ENCODE results near the gene STIP1. TPM values are rescaled to one million over a fixed set of nuclear protein-coding genes. Genes with fewer than 3 reads are reported as not detected.

STIP1 gene
- total RNA-seq, 1 donor from 2014 or later: 200 TPM

- Histone ChIP-seq H4K20me1 (ENCODE audit: insufficient read depth, low read length) (peaks cover 11% of the 10 kb centered on the region), H3K4me1 (ENCODE audit: insufficient read depth, low read length) (peaks cover 22% of the 10 kb centered on the region), H3K27ac (ENCODE audit: low read depth, low read length) (no peak overlapping the region), H2AFZ (ENCODE audit: low read depth, low read length) (no peak overlapping the region), H3K27me3 (ENCODE audit: insufficient read depth, low read length) (no peaks in the 10 kb centered on the region), H3K79me2 (ENCODE audit: insufficient read depth, low read length) (peaks cover 16% of the 10 kb centered on the region), H3K4me2 (ENCODE audit: low read length) (no peak overlapping the region), H3K9ac (ENCODE audit: low read length) (no peak overlapping the region), H3K4me3 (ENCODE audit: insufficient read depth, low read depth, low read length) (no peak overlapping the region), H3K9me3 (ENCODE audit: insufficient read depth, low read depth, low read length) (no peaks in the 10 kb centered on the region), H3K36me3 (ENCODE audit: insufficient read depth, low read length) (peaks cover 11% of the 10 kb centered on the region)
- peak overlapping the region; percentile 45 for H3K4me3 Mint-ChIP-seq (ENCODE audit: unreplicated experiment)
- DNase-seq (ENCODE audit: low read depth): no peak
- no peak overlapping the region for H3K27ac Mint-ChIP-seq (ENCODE audit: unreplicated experiment)
- no peaks in the 10 kb centered on the region for H3K9me3 Mint-ChIP-seq (ENCODE audit: unreplicated experiment)
- H3K36me3 Mint-ChIP-seq (ENCODE audit: low read depth, unreplicated experiment): no peaks in the 10 kb centered on the region
- H3K4me1 Mint-ChIP-seq (ENCODE audit: low read depth, unreplicated experiment): peaks cover 4% of the 10 kb centered on the region
- no peak for FAIRE-seq
- TF ChIP-seq CTCF (IDR thresholded peaks at IDR 0.05; ENCODE audit: insufficient read depth, low read depth, low read length): no peak
- TF ChIP-seq EZH2 (IDR thresholded peaks at IDR 0.05; ENCODE audit: insufficient read depth, low read length): no peak
- H3K27me3 Mint-ChIP-seq (ENCODE audit: low read depth, unreplicated experiment): no peaks in the 10 kb centered on the region
Observed at GRCh38 chr11:64237484-64237951, 51.5 kb downstream of the STIP1 start.

- Histone ChIP-seq H2AFZ (ENCODE audit: low read depth, low read length) (no peak overlapping the region), H3K27me3 (ENCODE audit: insufficient read depth, low read length) (no peaks in the 10 kb centered on the region), H3K4me1 (ENCODE audit: insufficient read depth, low read length) (peaks cover 27% of the 10 kb centered on the region), H3K4me3 (ENCODE audit: insufficient read depth, low read depth, low read length) (no peak overlapping the region), H3K27ac (ENCODE audit: low read depth, low read length) (no peak overlapping the region), H3K4me2 (ENCODE audit: low read length) (no peak overlapping the region), H3K79me2 (ENCODE audit: insufficient read depth, low read length) (peaks cover 22% of the 10 kb centered on the region), H3K9ac (ENCODE audit: low read length) (peak overlapping the region; percentile 26), H3K36me3 (ENCODE audit: insufficient read depth, low read length) (peaks cover 11% of the 10 kb centered on the region), H3K9me3 (ENCODE audit: insufficient read depth, low read depth, low read length) (no peaks in the 10 kb centered on the region), H4K20me1 (ENCODE audit: insufficient read depth, low read length) (peaks cover 17% of the 10 kb centered on the region)
- no peaks in the 10 kb centered on the region for H3K27me3 Mint-ChIP-seq (ENCODE audit: low read depth, unreplicated experiment)
- no peak overlapping the region for H3K27ac Mint-ChIP-seq (ENCODE audit: unreplicated experiment)
- no peak for FAIRE-seq
- DNase-seq (ENCODE audit: low read depth): no peak
- H3K4me3 Mint-ChIP-seq (ENCODE audit: unreplicated experiment): no peak overlapping the region
- peaks cover 6% of the 10 kb centered on the region for H3K4me1 Mint-ChIP-seq (ENCODE audit: low read depth, unreplicated experiment)
- no peaks in the 10 kb centered on the region for H3K36me3 Mint-ChIP-seq (ENCODE audit: low read depth, unreplicated experiment)
- no peaks in the 10 kb centered on the region for H3K9me3 Mint-ChIP-seq (ENCODE audit: unreplicated experiment)
- no peak for TF ChIP-seq EZH2 (IDR thresholded peaks at IDR 0.05; ENCODE audit: insufficient read depth, low read length)
- TF ChIP-seq CTCF (IDR thresholded peaks at IDR 0.05; ENCODE audit: insufficient read depth, low read depth, low read length): no peak
Observed at GRCh38 chr11:64238076-64238475, 52.1 kb downstream of the STIP1 start.

- peaks cover 26% of the 10 kb centered on the region for H4K20me1 ChIP-seq (ENCODE audit: insufficient read depth, low read length)
- H3K27ac Mint-ChIP-seq (ENCODE audit: unreplicated experiment): no peak overlapping the region
- peaks cover 31% of the 10 kb centered on the region for H3K79me2 ChIP-seq (ENCODE audit: insufficient read depth, low read length)
- H3K27ac ChIP-seq (ENCODE audit: low read depth, low read length): no peak overlapping the region
- H3K4me3 ChIP-seq (ENCODE audit: insufficient read depth, low read depth, low read length): no peak overlapping the region
- no peaks in the 10 kb centered on the region for H3K9me3 Mint-ChIP-seq (ENCODE audit: unreplicated experiment)
- H3K4me2 ChIP-seq (ENCODE audit: low read length): no peak overlapping the region
- no peaks in the 10 kb centered on the region for H3K27me3 ChIP-seq (ENCODE audit: insufficient read depth, low read length)
- H3K36me3 Mint-ChIP-seq (ENCODE audit: low read depth, unreplicated experiment): peaks cover 9% of the 10 kb centered on the region
- H3K4me1 Mint-ChIP-seq (ENCODE audit: low read depth, unreplicated experiment): peaks cover 15% of the 10 kb centered on the region
- TF ChIP-seq CTCF (IDR thresholded peaks at IDR 0.05; ENCODE audit: insufficient read depth, low read depth, low read length) (no peak), EZH2 (IDR thresholded peaks at IDR 0.05; ENCODE audit: insufficient read depth, low read length) (no peak)
- H3K4me1 ChIP-seq (ENCODE audit: insufficient read depth, low read length): peaks cover 36% of the 10 kb centered on the region
- DNase-seq (ENCODE audit: low read depth) (no peak), FAIRE-seq (no peak)
- H3K9me3 ChIP-seq (ENCODE audit: insufficient read depth, low read depth, low read length): no peaks in the 10 kb centered on the region
- H3K36me3 ChIP-seq (ENCODE audit: insufficient read depth, low read length): peaks cover 14% of the 10 kb centered on the region
- no peaks in the 10 kb centered on the region for H3K27me3 Mint-ChIP-seq (ENCODE audit: low read depth, unreplicated experiment)
- no peak overlapping the region for H2AFZ ChIP-seq (ENCODE audit: low read depth, low read length)
- H3K4me3 Mint-ChIP-seq (ENCODE audit: unreplicated experiment): peak overlapping the region; percentile 60
- no peak overlapping the region for H3K9ac ChIP-seq (ENCODE audit: low read length)
Observed at GRCh38 chr11:64238999-64239398, 53.0 kb downstream of the STIP1 start.

Data from astrocyte (in vitro differentiated cells and primary cell).